NCI-H2171 (cell line): ENCODE results near the gene MYBL2.

Source experiments
- DNase-seq: peaks from one replicate; lab custom pipeline; 2025; lab: John Stamatoyannopoulos, UW

MYBL2 gene

GRCh38 chr20:43723186-43723585 lies 56.3 kb downstream of the MYBL2 start:
- no peak for DNase-seq

GRCh38 chr20:43723735-43724134 lies 56.8 kb downstream of the MYBL2 start:
- no peak for DNase-seq

- DNase-seq = no peak
Observed at GRCh38 chr20:43724383-43724782, 57.5 kb downstream of the MYBL2 start.

- no peak for DNase-seq
Observed at GRCh38 chr20:43725666-43726065, 58.8 kb downstream of the MYBL2 start.

DNA sequence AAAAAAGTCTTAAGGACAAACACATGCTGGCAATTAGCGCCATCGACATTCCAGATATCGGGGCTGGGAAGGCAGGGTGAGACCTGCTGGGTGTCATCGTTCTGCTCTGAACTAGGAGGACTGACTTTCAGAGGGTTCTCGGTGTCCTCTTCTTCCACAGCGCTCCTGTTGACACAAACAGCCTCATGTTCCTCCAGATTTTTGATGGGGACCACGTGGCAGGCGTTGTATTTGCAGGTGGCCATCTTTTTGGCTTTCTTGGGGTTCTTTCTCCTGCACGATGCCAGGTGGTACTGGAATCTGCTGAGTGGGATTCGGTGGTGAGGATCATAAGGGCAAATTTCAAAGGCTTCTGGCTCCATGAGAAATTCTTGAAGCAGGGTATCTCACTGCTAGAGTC lies 59.4 kb downstream of the MYBL2 start:
- DNase-seq = no peak

DNA sequence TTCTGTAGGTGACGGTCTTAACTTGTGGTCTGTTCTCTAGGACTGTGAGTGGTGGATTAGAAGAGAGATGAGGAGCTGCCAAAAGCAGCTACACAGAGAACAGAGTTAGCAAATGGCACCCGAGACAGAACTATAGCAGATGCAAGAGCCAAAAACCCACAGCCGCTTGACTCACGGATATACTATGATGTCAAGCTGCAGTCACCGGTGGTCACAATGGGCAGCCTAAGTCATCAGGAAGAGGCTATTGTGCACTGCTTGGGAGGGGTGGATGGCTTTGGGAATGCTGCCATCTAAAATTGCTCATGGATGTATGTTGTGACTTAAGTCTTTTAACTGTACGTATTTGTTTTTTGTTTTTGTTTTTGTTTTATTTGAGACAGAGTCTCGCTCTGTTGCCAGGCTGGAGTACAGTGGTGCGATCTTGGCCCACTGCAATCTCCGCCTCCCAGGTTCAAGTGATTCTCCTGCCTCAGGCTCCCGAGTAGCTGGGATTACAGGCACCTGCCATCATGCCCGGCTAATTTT lies 60.0 kb downstream of the MYBL2 start, which contains the start of gene GTSF1L:
Gene GTSF1L (minus strand): TSS at position 192 of the 528 bp plus-strand sequence. CDS start 308 bp downstream, outside the sequence.
- no peak for DNase-seq

- DNase-seq = no peak
Observed at GRCh38 chr20:43727980-43728590, 61.2 kb downstream of the MYBL2 start.

GRCh38 chr20:43728686-43729255 lies 61.9 kb downstream of the MYBL2 start:
- DNase-seq = no peak

DNA sequence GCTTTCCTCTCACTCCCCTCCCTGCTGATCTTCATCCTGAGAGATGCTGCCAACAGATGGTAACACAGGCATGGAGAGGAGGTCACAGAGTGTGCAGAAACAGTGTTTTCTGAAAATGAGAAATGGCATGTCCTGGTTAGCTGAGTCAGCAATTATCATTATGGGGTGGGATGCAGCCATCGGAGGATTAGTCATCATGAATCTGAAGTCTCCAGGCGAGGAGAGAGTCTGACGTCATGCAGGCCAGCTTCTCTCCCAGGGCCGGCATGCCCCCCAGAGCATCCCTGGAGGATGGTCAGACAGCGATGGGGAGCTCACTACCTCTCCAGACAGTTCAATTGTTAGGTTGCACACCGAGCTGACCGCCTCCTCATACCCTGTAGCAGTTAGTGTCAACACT lies 64.6 kb downstream of the MYBL2 start:
- no peak for DNase-seq

- DNase-seq = no peak
Observed at GRCh38 chr20:43731927-43732326, 65.0 kb downstream of the MYBL2 start.

DNA sequence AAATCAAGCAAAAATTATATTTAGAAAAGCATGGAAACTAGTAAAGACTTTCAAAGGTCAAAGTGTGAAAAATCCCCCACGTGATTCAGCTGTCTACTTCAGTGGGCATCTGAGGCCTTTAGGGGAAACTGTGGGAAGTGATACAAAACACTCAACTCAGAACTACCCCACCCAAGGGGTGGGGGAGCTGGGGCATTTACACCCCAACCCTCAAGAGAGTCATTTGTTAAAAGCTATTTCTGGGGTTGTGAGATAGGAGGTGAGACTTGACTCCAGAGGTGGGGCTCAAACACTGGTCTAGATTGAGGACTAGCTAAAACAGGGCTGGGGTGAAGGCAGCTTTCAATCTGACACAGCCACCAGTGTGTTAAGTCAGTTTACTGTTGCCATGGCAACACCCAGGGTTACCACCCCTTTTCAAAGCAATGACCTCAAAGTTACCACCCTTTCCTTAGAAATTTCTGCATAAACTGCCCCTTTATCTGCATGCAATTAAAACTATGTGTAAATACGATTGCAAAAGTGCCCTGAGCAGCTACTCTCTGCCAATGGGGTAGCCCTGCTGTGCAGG lies 69.8 kb downstream of the MYBL2 start:
- DNase-seq = no peak

GRCh38 chr20:43737925-43738324 lies 71.0 kb downstream of the MYBL2 start:
- no peak for DNase-seq

DNA sequence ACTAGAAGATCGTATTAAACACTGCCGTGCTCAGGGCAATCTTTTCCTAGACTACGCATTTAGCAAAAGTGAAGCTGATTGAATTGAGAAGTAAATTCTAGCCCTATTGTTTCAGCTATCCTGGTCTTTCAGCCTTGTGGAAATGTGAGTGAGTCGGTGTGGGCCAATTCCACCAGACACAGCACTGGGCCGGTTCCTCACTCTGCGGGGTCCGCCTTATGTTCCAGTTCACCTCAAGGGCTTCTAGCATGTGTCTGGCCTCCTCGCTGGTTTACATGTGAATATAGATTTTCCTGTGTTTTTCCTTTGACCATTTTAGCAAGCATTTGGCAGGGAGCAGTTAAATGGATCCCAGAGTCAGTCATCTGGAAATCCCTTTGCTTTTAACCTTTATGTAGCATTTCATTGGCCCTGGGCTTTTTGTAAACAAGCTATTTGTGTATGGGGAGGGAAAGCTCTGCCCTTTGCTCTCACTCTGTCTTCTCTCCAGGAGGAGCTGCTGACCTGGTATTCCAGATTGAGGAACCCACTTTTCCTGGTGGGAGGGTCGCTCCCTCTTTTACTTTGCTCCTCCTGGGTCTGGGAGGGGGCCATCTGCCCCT lies 72.3 kb downstream of the MYBL2 start:
- no peak for DNase-seq

DNA sequence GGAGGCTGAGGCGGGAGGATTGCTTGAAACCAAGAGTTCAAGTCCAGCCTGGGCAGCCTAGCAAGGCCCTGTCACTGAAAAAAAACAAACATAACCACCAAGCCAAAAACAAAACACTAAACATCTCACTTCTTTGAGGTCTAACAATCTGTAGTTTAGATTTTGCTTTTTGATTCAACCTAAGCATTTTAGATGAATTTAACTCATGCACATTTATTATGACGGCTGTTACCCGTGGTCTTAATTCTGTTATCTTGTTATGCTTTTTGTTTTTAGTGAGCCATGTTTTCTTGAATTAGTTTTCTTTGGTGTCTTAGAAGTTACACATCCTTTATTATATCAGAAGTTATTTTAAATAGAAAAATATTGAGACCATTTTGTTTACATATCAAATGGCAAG lies 73.7 kb downstream of the MYBL2 start:
- DNase-seq = no peak

DNA sequence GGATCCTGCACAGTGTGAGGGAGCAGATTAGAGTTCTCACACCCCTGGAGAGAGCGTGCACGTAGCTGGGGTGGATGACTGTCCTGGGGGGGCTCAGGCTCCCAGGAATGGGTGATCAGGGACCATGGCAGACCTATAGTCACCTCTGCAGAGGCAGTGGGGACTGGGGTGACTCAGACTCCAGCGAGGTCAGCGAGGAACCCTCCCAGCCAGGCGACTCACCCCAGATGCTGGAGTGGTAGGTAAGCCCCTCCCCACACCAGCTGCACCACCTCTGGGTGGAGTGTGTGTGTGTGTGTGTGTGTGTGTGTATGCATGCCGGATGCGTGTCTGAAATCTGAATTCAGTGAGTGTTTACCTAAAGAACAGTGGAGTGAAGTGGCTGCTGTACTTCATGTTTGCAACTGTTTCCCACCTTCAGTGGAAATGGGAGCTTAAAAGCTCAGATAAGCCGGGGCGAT lies 77.3 kb downstream of the MYBL2 start:
- no peak for DNase-seq

DNA sequence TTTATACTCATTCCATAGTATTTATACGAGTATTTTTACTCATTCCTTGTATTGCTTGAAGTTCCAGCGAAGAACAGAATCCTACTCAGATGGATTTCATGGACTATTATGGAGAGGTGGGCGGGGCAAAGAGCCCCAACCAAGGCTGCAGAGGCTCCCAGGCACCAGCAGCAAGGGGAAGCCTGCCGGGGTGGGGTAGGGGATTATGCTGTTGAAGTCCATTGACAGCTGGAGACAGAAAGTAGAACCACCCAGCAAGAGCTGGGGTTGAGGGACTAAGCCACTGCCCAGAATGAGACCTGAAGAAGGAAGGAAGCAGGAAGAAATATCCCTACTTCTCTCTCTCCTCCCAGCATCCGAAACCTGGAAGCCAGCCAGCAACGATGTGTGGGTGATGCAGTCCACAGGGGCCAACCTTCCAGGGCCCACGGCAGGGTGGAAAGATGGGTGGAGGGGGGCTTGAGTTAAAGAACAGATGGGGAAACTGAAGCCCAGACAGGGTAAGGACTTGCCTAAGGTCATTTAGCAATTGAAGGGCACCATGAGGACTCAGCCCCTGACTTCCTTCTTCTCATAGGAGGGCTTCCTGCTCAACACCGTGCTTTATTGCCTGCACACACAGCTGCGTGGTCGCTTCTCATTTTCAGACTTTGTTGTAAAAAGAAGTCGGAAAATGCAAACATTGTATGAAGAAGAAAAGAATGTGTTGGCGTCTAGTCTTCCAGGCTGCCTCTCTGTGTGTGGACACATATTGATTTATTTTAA lies 78.2 kb downstream of the MYBL2 start:
- DNase-seq = no peak

GRCh38 chr20:43746344-43747137 lies 79.6 kb downstream of the MYBL2 start:
- DNase-seq = peak; percentile 62

GRCh38 chr20:43748274-43748673 lies 81.4 kb downstream of the MYBL2 start:
- no peak for DNase-seq

DNA sequence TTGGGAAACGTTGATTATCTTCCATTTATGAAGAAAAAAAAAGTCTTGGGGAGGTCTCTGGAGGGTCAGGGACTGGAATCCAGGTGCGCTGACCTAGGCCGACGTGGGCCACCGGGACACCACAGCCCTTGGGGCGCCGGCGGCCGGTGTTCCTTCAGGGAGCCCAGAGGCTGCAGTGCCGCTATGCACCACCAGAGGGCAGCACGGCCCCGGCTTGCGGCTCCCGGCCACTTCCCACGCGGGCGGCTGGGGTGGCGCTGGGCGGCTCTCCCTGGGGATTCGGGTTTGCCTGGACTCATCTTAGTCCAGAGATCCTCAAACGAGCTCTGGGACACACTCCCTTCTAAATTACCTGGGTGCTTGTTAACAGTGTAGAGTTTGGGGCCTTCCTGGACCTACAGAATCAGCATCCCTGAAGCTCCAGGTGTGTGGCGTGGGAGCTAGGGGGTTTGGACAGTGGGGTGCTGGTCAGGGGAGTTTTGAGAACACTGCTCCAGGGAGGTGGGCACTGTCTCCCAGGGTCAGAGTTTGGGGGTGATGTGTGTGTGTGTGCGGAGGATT lies 82.9 kb downstream of the MYBL2 start:
- peak; percentile 16 for DNase-seq

GRCh38 chr20:43750774-43751166 lies 83.9 kb downstream of the MYBL2 start:
- no peak for DNase-seq
